T-helper 17 cell (primary cell): ENCODE results near the gene PITPNC1. TPM values are rescaled to one million over a fixed set of nuclear protein-coding genes. Genes with fewer than 3 reads are reported as not detected.
A peak's percentile ranks its signal among the peaks of the same experiment; 100 is the strongest.

ENCODE experiments used
- ATAC-seq: fragments of 150-1000 bp; cut with Tn5 transposase; 2 replicates; pipeline ENCODE4 v1.10.0; 2021; ENCODE audit warnings: mild to moderate bottlenecking, moderate library complexity
- DNase-seq, 3 donors: peaks; one replicate each; pipeline versions ENCODE4 v3.0.0 to v3.0.0-alpha.2; 2020 to 2021
- H3K9me3 ChIP-seq: one replicate; pipeline ENCODE4 v1.7.0; 2013; ENCODE audit warnings: low read length, mild to moderate bottlenecking; ENCODE audit not compliant: control insufficient read depth, poor library complexity, severe bottlenecking
- H3K27ac Mint-ChIP-seq: one replicate; pipeline ENCODE4 v1.8.0; 2022; ENCODE audit warnings: mild to moderate bottlenecking, moderate library complexity, mixed read lengths
- H3K27me3 Mint-ChIP-seq: one replicate; pipeline ENCODE4 v1.8.0; 2022; ENCODE audit warnings: mixed read lengths
- H3K36me3 Mint-ChIP-seq: one replicate; pipeline ENCODE4 v1.8.0; 2022; ENCODE audit warnings: low read depth, mixed read lengths
- H3K4me1 Mint-ChIP-seq: one replicate; pipeline ENCODE4 v1.8.0; 2022; ENCODE audit warnings: mild to moderate bottlenecking, mixed read lengths
- H3K4me3 Mint-ChIP-seq: one replicate; pipeline ENCODE4 v1.8.0; 2022; ENCODE audit warnings: mild to moderate bottlenecking, moderate library complexity, mixed read lengths
- total RNA-seq, 4 donors: library from RNA in 2 of 4; stranded (reverse) in 2 of 4; gene quantifications; one replicate each; pipeline ENCODE4 v1.2.3 and lab custom pipeline; 2022 to 2026

The PITPNC1 gene
- total RNA-seq, 2 donors from 2014 or later = 72.9 to 82.0 TPM

DNA sequence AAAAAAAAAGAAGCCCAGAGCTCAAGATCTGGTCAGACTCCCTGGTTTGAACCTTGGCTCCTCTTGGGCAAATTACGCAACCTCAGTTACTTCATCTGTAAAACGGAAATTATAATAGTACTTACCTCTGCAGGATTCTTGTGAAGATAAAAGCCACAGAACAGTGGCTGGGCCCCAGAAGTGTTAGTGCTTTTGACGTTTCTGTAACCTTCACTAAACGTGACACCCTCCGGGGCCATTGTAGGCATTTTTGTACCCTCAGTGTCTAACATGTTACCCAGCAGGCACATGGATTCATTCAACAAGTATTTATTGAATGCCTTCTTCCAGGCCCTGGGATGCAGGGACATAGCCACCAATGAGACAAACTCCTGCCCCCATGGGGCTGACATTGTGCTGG, 58.0 kb downstream of the PITPNC1 start:
- Mint-ChIP-seq H3K36me3 (no peaks in the 10 kb centered on the region), H3K4me1 (peaks cover 57% of the 10 kb centered on the region), H3K4me3 (peak overlapping the region; percentile 73), H3K27me3 (no peaks in the 10 kb centered on the region), H3K27ac (peak overlapping the region; percentile 99)
- DNase-seq (peak in 2 of 3 donors; percentile 18 to 29), ATAC-seq (peak; percentile 75)
- H3K9me3 ChIP-seq = no peaks in the 10 kb centered on the region

- DNase-seq = no peak
- Mint-ChIP-seq H3K4me1 (peaks cover 59% of the 10 kb centered on the region), H3K27ac (peak overlapping the region; percentile 99), H3K27me3 (no peaks in the 10 kb centered on the region), H3K4me3 (peak overlapping the region; percentile 73), H3K36me3 (no peaks in the 10 kb centered on the region)
- no peaks in the 10 kb centered on the region for H3K9me3 ChIP-seq
- ATAC-seq = no peak
Measured at GRCh38 chr17:67435786-67436185, 58.7 kb downstream of the PITPNC1 start.

DNA sequence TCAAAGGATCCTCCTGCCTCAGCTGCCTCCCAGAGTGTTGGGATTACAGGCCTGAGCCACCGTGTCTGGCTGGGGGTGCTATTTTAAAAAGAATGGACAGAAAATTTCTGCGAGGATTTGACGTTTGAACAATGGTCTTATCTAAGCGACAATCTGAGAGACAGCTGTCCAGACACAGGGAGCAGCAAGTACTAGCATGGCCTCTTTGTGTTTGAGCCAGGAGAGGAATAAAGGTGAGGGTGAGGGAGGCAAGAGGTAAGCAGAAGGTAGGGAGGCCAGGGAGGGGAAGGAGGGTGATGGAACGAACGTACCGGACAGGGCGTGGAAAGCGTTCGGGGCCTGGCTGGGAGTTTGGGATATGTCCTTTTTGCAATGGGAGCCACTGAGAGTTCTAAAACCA, 59.2 kb downstream of the PITPNC1 start:
- H3K27me3 Mint-ChIP-seq = no peaks in the 10 kb centered on the region
- peaks cover 60% of the 10 kb centered on the region for H3K4me1 Mint-ChIP-seq
- H3K9me3 ChIP-seq = no peaks in the 10 kb centered on the region
- no peak for ATAC-seq
- peak overlapping the region; percentile 12 for H3K4me3 Mint-ChIP-seq
- no peak for DNase-seq
- no peaks in the 10 kb centered on the region for H3K36me3 Mint-ChIP-seq
- peak overlapping the region; percentile 99 for H3K27ac Mint-ChIP-seq

DNA sequence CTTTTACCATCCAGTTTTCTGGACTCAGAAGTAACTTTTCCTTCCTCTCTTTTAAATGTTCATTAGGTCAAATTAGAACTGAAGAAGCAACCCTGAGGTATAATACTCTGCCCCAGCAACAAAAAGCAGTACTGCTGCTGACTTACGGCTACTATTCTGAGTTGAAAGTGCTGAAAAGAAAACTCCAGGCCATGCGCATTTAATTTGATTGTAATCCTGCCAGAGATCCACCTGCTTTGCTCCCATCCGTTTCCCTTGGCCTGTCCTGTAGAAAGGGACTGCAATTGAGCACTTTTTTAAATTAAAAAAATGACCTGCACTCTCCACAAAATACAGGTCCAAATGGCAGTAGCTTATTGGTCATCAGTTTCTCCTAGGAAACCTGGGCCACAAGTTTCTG, 61.6 kb downstream of the PITPNC1 start:
- H3K4me3 Mint-ChIP-seq = no peak overlapping the region

DNA sequence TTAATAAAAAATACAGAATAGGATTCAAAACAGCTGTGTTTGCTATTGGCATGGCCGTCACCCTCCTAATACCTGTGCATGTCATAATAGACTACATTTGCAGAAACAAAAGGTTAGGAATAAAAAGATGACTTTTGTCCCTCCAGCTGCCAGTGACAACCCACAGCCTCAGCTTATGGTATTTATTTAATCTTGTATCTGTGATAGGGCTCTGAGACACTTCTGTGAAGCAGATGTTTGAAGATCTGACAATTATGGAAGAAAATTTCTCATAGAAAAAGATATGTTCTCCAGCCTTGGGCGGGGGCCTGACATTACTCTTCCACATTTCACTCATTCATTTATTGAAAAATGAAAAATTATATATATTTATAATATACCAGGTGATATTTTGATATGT, 62.2 kb downstream of the PITPNC1 start:
- no peak for ATAC-seq
- no peak for DNase-seq

More for the DNA sequence above, 61.6 kb downstream of the PITPNC1 start:
- H3K27me3 Mint-ChIP-seq = no peaks in the 10 kb centered on the region
- H3K36me3 Mint-ChIP-seq = no peaks in the 10 kb centered on the region
- H3K9me3 ChIP-seq = no peaks in the 10 kb centered on the region
- DNase-seq (no peak), ATAC-seq (no peak)
- H3K27ac Mint-ChIP-seq = peak overlapping the region; percentile 99
- peaks cover 55% of the 10 kb centered on the region for H3K4me1 Mint-ChIP-seq

DNA sequence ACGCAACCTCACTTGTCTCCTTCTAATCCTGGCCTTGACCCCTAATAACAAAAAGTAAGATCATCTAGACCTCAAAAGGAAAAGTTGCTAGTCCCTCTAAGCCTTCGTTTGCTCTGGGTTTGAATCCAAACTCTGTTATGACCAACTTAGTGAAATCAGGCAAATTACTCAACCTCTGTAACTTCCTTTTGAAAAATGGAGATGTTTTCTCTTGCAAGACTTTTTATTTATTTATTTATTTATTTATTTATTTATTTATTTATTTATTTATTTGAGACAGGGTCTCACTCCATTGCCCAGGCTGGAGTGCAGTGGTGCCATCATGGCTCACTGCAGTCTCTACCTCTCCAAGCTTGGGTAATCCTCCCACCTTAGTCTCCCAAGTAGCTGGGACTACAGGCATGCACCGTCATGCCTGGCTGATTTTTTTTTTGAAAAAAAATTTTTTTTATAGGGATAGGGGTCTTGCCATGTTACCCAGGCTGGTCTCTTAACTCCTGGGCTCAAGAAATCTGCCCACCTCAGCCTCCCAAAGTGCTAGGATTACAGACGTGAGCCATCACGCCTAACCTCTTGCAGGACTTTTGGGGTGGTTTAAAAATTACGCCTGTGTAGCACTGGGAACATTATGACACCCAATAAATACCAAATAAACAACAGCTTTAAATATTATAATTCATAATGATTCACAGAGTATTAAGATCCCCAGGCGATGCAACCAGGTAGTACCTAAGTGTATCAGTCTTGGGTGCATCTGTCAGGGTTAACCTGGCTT, 63.4 kb downstream of the PITPNC1 start:
- no peaks in the 10 kb centered on the region for H3K27me3 Mint-ChIP-seq
- ATAC-seq = no peak
- H3K27ac Mint-ChIP-seq = peak overlapping the region; percentile 99
- H3K4me1 Mint-ChIP-seq = peaks cover 56% of the 10 kb centered on the region
- H3K36me3 Mint-ChIP-seq = peaks cover 2% of the 10 kb centered on the region
- DNase-seq = no peak
- peak overlapping the region; percentile 89 for H3K4me3 Mint-ChIP-seq
- no peaks in the 10 kb centered on the region for H3K9me3 ChIP-seq

More for the DNA sequence above, 62.2 kb downstream of the PITPNC1 start:
- Mint-ChIP-seq H3K27ac (peak overlapping the region; percentile 99), H3K4me1 (peaks cover 55% of the 10 kb centered on the region), H3K27me3 (no peaks in the 10 kb centered on the region), H3K36me3 (no peaks in the 10 kb centered on the region), H3K4me3 (no peak overlapping the region)
- no peaks in the 10 kb centered on the region for H3K9me3 ChIP-seq

DNA sequence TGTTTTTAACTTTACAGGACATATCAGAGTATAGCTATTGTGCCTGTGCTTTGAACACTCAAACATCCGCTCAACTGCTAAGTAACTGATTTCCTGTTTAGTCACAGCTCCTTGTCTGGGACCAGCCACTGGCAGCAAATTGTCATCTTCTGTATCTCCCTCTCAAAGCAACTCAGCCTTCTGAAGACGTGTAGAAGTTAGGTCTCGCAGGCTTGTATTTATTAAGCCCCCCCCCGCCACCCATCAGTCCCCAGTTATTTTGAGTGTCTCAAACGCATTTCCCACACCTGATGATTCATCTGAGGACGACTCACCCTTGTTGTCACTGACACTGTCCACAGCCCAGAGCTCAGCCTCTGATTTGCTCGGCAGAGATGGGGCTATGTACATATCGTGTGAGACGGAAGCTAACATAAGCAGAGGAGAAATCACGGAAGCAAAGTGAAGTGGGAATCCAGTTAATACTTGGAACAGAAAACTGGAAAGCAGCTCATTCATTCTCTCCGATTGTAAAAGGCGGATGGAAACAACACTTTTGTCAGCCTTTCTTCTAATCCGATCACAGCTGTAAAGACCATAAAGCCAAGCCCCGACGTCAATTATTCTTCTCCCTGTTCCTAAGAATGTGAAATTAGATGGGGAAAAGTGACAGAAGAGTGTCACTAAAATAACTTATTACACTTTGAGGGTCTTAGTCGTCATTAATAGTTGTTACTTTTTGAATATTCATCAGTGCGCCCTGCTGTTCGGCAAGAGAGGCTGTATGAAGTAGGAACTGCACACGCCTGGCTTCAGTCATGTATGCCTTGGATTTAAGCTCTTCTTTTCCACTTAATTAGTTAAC, 64.2 kb downstream of the PITPNC1 start:
- H3K4me3 Mint-ChIP-seq = peak overlapping the region; percentile 89
- H3K4me1 Mint-ChIP-seq = peaks cover 53% of the 10 kb centered on the region
- no peaks in the 10 kb centered on the region for H3K9me3 ChIP-seq
- no peaks in the 10 kb centered on the region for H3K27me3 Mint-ChIP-seq
- peak overlapping the region; percentile 99 for H3K27ac Mint-ChIP-seq
- peaks cover 2% of the 10 kb centered on the region for H3K36me3 Mint-ChIP-seq
- DNase-seq (peak; percentile 34 to 71 (median 40)), ATAC-seq (peak; percentile 91)

DNA sequence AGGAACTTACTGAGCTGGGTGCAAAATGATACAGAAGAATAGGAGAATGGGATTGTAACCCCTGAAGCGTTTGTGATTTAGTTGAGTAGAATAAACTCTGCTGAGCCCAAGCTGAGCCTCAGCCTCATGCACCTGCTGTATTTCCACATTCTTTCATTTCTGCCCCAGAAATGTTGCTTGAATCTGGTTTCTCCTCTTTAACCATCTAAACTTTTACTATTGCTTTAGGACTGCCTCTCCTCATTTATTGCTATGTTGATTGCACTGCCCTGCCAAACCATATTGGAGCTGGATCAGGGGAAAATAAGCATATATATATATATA, 64.8 kb downstream of the PITPNC1 start:
- H3K4me1 Mint-ChIP-seq = peaks cover 47% of the 10 kb centered on the region
- H3K27me3 Mint-ChIP-seq = no peaks in the 10 kb centered on the region
- H3K9me3 ChIP-seq = no peaks in the 10 kb centered on the region
- ATAC-seq (no peak), DNase-seq (no peak)
- peak overlapping the region; percentile 99 for H3K27ac Mint-ChIP-seq
- peak overlapping the region; percentile 89 for H3K4me3 Mint-ChIP-seq
- H3K36me3 Mint-ChIP-seq = peaks cover 2% of the 10 kb centered on the region

DNA sequence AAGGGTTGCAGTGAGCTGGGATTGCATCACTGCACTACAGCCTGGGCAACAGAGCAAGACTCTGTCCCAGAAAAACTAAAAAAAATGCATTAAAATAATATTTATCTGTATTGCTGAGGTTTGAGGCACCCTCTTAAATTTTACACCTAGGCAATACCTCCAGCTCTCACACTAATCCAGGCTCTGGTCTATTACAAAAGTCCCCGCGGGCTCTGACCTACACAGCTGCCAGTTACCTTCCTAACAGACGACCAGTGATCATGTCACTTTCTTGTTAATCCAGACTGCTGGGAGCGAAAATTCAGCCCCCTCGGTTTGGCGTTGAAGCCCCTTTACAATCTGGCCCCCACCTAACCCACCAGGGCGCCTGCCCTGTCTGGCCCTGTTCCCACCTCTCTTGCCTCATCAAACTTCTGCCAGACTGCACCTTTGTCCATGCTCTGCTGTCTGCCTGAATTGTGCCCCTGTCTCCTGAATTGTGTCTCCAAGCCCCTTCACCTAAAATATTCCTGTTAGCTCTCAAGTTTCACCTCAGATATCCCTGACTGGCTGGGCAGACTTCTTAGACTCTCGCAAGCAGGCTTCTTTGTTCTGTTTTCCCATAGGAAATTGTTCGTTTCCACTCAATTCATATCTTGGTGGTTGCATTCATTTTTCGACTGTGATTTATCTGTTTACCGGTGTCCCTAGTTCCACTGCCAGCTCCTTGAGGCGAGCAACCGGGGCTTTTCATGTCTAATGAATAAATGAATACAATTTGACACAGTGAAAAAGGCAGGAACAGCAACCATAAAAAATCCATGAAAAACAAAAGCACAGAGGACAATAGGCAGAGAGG, 65.9 kb downstream of the PITPNC1 start:
- Mint-ChIP-seq H3K27ac (peak overlapping the region; percentile 99), H3K27me3 (no peaks in the 10 kb centered on the region), H3K4me1 (peaks cover 44% of the 10 kb centered on the region), H3K36me3 (peaks cover 2% of the 10 kb centered on the region), H3K4me3 (peak overlapping the region; percentile 50)
- ATAC-seq = no peak
- no peak for DNase-seq
- H3K9me3 ChIP-seq = no peaks in the 10 kb centered on the region

DNA sequence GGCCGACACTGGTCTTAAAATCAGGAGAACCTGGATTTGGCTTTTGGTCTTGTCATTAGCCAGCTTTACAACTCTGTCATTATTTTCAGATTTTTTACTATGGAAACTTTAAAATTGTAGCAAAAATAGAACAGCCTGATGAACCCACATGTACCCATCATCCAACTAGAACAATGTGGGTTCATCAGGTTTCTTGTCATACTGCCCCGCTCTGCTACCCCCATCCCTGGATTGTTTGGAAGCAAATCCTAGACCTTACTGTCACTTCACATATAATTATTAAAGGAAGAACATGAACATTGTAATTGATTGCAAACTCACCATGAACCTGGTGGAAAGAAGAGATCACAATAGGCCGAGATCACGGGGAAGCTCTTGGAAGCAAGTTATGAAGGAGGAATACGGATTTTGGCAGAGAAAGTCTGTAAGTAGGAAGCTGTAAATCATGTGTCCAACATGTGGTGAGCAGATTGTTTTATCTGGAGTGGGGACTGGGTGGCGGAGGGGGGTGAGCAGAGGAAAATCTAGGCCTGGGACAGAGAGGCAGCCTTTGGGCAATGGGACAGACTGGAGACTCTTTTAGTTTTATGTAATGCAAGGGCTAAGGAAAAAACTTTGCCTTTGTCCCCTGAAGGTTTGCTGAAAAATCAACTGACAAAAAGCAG, 67.0 kb downstream of the PITPNC1 start:
- peaks cover 42% of the 10 kb centered on the region for H3K4me1 Mint-ChIP-seq
- no peak overlapping the region for H3K4me3 Mint-ChIP-seq
- no peaks in the 10 kb centered on the region for H3K9me3 ChIP-seq
- H3K27me3 Mint-ChIP-seq = no peaks in the 10 kb centered on the region
- H3K36me3 Mint-ChIP-seq = peaks cover 2% of the 10 kb centered on the region
- ATAC-seq = no peak
- H3K27ac Mint-ChIP-seq = peak overlapping the region; percentile 99
- no peak for DNase-seq

DNA sequence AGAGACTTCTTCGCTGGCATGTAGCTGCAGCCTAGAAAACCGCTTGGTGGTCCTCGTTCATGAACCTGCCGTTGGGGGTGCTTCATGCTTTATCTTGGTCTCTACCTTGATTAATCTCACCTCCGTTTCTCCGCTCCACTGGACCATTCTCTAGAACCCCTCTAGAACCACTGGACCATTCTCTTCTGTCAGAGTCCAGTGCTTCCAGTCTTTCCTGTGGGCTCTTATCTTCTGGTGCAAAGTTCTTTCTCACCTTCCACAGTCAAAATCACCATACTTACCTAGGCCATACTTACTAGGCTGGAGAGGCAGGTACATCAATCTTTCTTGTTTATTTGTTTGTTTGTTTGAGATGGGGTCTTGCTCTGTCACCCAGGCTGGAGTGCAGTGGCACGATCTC, 71.4 kb downstream of the PITPNC1 start:
- H3K4me3 Mint-ChIP-seq = no peak overlapping the region
- no peaks in the 10 kb centered on the region for H3K27me3 Mint-ChIP-seq
- no peak for ATAC-seq
- H3K9me3 ChIP-seq = no peaks in the 10 kb centered on the region
- DNase-seq = no peak
- peaks cover 2% of the 10 kb centered on the region for H3K36me3 Mint-ChIP-seq
- peak overlapping the region; percentile 94 for H3K27ac Mint-ChIP-seq
- H3K4me1 Mint-ChIP-seq = peaks cover 52% of the 10 kb centered on the region

- Mint-ChIP-seq H3K27me3 (no peaks in the 10 kb centered on the region), H3K4me1 (peaks cover 50% of the 10 kb centered on the region), H3K36me3 (peaks cover 2% of the 10 kb centered on the region), H3K4me3 (peak overlapping the region; percentile 47), H3K27ac (peak overlapping the region; percentile 94)
- H3K9me3 ChIP-seq = no peaks in the 10 kb centered on the region
- ATAC-seq = no peak
- DNase-seq = no peak
Measured at GRCh38 chr17:67449065-67449464, 72.0 kb downstream of the PITPNC1 start.
